Nephron (organoid): ENCODE measurements around the gene SOX2.
"Not testable (repeated sequence)": the region's sequence is repeated elsewhere in the genome, so short reads cannot be mapped to it uniquely, and the experiment has no call there.

Source experiments
- H3K27ac Mint-ChIP-seq, 3 experiments: 2 replicates each; pipeline ENCODE4 v1.8.0; 2020; ENCODE audit warnings: mixed read lengths in 3 of 3, mild to moderate bottlenecking in 2 of 3, moderate library complexity in 1 of 3
- H3K27me3 Mint-ChIP-seq: 2 replicates; pipeline ENCODE4 v1.8.0; 2021; ENCODE audit warnings: low read depth, mild to moderate bottlenecking, moderate library complexity, mixed read lengths
- H3K36me3 Mint-ChIP-seq: 2 replicates; pipeline ENCODE4 v1.8.0; 2020; ENCODE audit warnings: low read depth, mixed read lengths
- H3K4me1 Mint-ChIP-seq: 2 replicates; pipeline ENCODE4 v1.8.0; 2020; ENCODE audit warnings: mixed read lengths
- H3K4me3 Mint-ChIP-seq, 3 experiments: 2 replicates each; pipeline ENCODE4 v1.8.0; 2020; ENCODE audit warnings: mild to moderate bottlenecking in 3 of 3, mixed read lengths in 3 of 3, moderate library complexity in 2 of 3
- H3K9me3 Mint-ChIP-seq: 2 replicates; pipeline ENCODE4 v1.8.0; 2020; ENCODE audit warnings: mixed read lengths
- TF ChIP-seq, protein P1 (sequence below), 3 experiments: fragments of 200-600 bp; sonication (generic); IDR thresholded peaks; one replicate each; pipeline ENCODE4 v1.5.0; 2021; ENCODE audit warnings: antibody characterized with exemption in 3 of 3; ENCODE audit not compliant: unreplicated experiment in 3 of 3

Gene SOX2

DNA sequence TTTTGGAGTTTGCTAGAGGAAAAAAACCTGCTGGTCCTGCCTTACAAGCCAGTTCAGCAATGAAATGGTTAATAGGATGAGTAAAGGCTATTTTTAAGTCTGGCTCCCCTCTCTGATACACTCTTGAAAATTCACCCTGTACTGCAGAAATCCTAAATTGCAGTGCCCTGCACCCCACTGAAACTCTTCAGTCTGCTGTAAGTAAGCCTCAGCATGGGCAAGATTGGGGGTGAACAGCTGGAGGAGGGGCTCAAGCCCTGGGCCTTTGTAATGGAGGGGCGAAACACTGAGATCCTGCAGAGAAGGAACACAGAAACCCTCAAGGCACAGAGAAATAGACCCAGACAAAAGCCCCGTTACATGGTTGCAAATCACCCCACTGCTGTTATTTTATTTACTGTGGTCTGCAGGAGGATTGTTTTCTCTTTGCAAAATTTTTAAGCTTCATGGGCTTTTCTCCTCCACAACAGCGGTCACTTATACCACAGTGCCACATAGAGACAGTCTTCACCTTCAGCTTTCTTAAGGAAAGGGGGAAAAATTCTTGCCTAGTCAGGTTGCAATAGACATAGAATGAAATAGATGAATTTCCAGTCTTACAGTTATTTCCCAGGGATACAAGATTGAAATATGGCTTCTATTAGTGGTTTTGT, 45.0 kb downstream of the SOX2 start:
- Mint-ChIP-seq H3K4me1 (peaks cover 34% of the 10 kb centered on the region), H3K27me3 (peaks cover 4% of the 10 kb centered on the region), H3K4me3 (no peak overlapping the region), H3K36me3 (no peaks in the 10 kb centered on the region), H3K27ac (peak overlapping the region in 1 of 3 experiments; percentile 28), H3K9me3 (no peaks in the 10 kb centered on the region)
- TF ChIP-seq, protein P1, sequence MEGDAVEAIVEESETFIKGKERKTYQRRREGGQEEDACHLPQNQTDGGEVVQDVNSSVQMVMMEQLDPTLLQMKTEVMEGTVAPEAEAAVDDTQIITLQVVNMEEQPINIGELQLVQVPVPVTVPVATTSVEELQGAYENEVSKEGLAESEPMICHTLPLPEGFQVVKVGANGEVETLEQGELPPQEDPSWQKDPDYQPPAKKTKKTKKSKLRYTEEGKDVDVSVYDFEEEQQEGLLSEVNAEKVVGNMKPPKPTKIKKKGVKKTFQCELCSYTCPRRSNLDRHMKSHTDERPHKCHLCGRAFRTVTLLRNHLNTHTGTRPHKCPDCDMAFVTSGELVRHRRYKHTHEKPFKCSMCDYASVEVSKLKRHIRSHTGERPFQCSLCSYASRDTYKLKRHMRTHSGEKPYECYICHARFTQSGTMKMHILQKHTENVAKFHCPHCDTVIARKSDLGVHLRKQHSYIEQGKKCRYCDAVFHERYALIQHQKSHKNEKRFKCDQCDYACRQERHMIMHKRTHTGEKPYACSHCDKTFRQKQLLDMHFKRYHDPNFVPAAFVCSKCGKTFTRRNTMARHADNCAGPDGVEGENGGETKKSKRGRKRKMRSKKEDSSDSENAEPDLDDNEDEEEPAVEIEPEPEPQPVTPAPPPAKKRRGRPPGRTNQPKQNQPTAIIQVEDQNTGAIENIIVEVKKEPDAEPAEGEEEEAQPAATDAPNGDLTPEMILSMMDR (IDR thresholded peaks at IDR 0.05; ENCODE audit: unreplicated experiment in 3 of 3), result no peak

GRCh38 chr3:181757694-181758306, 46.1 kb downstream of the SOX2 start:
- Mint-ChIP-seq H3K9me3 (no peaks in the 10 kb centered on the region), H3K4me1 (peaks cover 34% of the 10 kb centered on the region), H3K4me3 (no peak overlapping the region), H3K27me3 (peaks cover 4% of the 10 kb centered on the region), H3K36me3 (no peaks in the 10 kb centered on the region), H3K27ac (peak overlapping the region in 1 of 3 experiments; percentile 28)
- TF ChIP-seq, protein P1 (IDR thresholded peaks at IDR 0.05; ENCODE audit: unreplicated experiment in 3 of 3), result no peak

DNA sequence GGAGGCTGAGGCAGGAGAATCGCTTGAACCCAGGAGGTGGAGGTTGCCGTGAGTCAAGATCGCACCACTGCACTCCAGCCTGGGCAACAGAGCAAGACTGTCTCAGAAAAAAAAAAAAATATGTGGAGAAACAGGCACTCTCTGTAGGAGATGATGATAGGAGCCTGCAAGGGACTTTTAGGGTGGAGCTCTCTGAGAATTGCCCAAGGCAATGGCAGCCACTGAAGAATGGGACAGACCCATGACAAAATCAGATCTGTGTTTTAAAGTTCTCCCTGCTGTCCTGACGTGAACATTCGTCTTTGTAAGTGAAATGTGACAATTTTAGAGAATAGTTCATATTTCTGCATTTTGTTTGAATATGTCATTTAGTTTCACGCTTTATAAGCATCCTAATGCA, 50.2 kb downstream of the SOX2 start:
- peaks cover 21% of the 10 kb centered on the region for H3K4me1 Mint-ChIP-seq
- TF ChIP-seq, protein P1 (IDR thresholded peaks at IDR 0.05; ENCODE audit: unreplicated experiment in 3 of 3), result no peak
- H3K36me3 Mint-ChIP-seq, result no peaks in the 10 kb centered on the region
- H3K9me3 Mint-ChIP-seq, result no peaks in the 10 kb centered on the region
- peaks cover under 1% of the 10 kb centered on the region for H3K27me3 Mint-ChIP-seq
- no peak overlapping the region for H3K27ac Mint-ChIP-seq
- H3K4me3 Mint-ChIP-seq, result no peak overlapping the region

DNA sequence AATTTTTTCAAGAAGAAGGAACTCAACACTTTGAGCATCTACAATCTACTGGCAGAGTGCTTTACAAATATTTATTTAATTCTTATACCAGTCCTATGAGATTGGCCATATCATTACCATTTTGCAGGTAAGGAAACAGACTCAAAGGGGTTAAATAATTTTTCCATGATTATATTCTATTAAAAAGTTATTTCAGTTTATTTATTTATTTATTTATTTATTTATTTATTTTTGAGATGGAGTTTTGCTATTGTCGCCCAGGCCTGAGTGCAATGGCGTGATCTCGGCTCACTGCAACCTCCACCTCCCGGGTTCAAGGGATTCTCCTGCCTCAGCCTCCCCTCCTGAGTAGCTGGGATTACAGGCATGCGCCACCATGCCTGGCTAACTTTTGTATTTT, 52.3 kb downstream of the SOX2 start:
- H3K27ac Mint-ChIP-seq, H3K27me3 Mint-ChIP-seq, H3K36me3 Mint-ChIP-seq, H3K4me3 Mint-ChIP-seq, H3K4me1 Mint-ChIP-seq, H3K9me3 Mint-ChIP-seq: not testable (repeated sequence)
